Activated CD4-positive, alpha-beta T cell treated with anti-CD3 and anti-CD28 coated beads for 36 hours (primary cell): ENCODE data around the gene TMCO2. TPM values are rescaled to one million over a fixed set of nuclear protein-coding genes. Genes with fewer than 3 reads are reported as not detected.
A peak's percentile ranks its signal among the peaks of the same experiment; 100 is the strongest.
"Not testable (repeated sequence)": the region's sequence is repeated elsewhere in the genome, so short reads cannot be mapped to it uniquely, and the experiment has no call there.

ENCODE experiments used
- ATAC-seq: fragments of 200-7000 bp; cut with Tn5 transposase; one replicate; pipeline ENCODE4 v1.10.0; 2021; ENCODE audit warnings: mild to moderate bottlenecking, moderate library complexity
- CTCF ChIA-PET: fragments of 350-600 bp; sonication (Branson Sonifier 250); formaldehyde crosslinking; loops from one replicate; lab custom pipeline; 2021; ENCODE audit warnings: antibody characterized with exemption; lab: Charles Lee
- POLR2A ChIA-PET: fragments of 350-600 bp; sonication (Branson Sonifier 250); formaldehyde crosslinking; loops from one replicate; lab custom pipeline; 2021; ENCODE audit warnings: antibody characterized with exemption, inconsistent platforms; lab: Charles Lee
- DNase-seq: peaks from one replicate; pipeline ENCODE4 v3.0.0-alpha.2; 2020
- H3K27ac Mint-ChIP-seq: one replicate; pipeline ENCODE4 v1.8.0; 2021; ENCODE audit warnings: mixed read lengths
- H3K27me3 Mint-ChIP-seq: one replicate; pipeline ENCODE4 v1.8.0; 2021; ENCODE audit warnings: mixed read lengths
- H3K36me3 Mint-ChIP-seq: one replicate; pipeline ENCODE4 v1.8.0; 2021; ENCODE audit warnings: low read depth, mixed read lengths
- H3K4me1 Mint-ChIP-seq: one replicate; pipeline ENCODE4 v1.8.0; 2021; ENCODE audit warnings: mixed read lengths
- H3K4me3 Mint-ChIP-seq: one replicate; pipeline ENCODE4 v1.8.0; 2021; ENCODE audit warnings: mild to moderate bottlenecking, moderate library complexity, mixed read lengths
- H3K9me3 Mint-ChIP-seq: one replicate; pipeline ENCODE4 v1.8.0; 2021; ENCODE audit warnings: low read depth, mixed read lengths
- intact Hi-C, 2 experiments: fragments of 100-400 bp; cut with DNase I in 1 of 2; cut with micrococcal nuclease in 1 of 2; formaldehyde crosslinking; loops; one replicate each; pipeline versions ENCODE4 v1.14.2 to v1.15.1; 2022 to 2024; cut with DNase I, micrococcal nuclease
- total RNA-seq, 2 experiments: library from RNA; stranded (reverse); gene quantifications; one replicate each; pipeline ENCODE4 v1.2.3, GENCODE V29; 2021

TMCO2 gene
- total RNA-seq, result not detected

DNA sequence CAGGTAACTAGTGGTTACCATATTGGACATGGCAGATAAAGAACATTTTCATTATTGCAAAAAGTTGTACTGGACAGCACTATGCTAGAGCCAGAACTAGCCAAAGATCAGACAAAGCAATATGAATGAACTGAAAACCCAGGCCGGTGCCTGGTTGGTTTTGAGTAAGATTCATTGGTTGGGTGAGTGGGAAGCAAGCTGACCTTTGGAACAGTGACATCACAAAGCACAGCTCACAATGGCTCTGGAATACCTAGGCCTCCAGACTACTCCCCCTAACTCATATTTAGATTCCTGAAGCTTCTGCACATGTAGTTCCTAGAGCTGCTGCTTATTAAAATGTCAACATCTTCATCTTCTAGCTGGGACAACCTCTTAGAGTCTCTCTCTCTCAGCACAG lies at the start of gene TMCO2:
TSS of gene TMCO2 (plus strand) at position 283 of the 400 bp plus-strand sequence. CDS start at position 340, 57 bp downstream.
- DNase-seq, result no peak
- POLR2A ChIA-PET, result interaction anchor here (0.7 kb wide), 1 partner anchor 86 kb away, joined by 4 read pairs; no protein-coding TSS in a partner anchor
- intact Hi-C loops, result no loop called here
- Mint-ChIP-seq H3K36me3 (no peaks in the 10 kb centered on the region), H3K9me3 (no peaks in the 10 kb centered on the region), H3K4me1 (peaks cover 17% of the 10 kb centered on the region), H3K27me3 (peaks cover 3% of the 10 kb centered on the region), H3K27ac (no peak within 1 kb of the TSS), H3K4me3 (no peak within 1 kb of the TSS)
- ATAC-seq, result no peak
- CTCF ChIA-PET, result interaction anchor here (1.2 kb wide), 1 partner anchor 33 kb away, joined by 3 read pairs; no protein-coding TSS in a partner anchor

DNA sequence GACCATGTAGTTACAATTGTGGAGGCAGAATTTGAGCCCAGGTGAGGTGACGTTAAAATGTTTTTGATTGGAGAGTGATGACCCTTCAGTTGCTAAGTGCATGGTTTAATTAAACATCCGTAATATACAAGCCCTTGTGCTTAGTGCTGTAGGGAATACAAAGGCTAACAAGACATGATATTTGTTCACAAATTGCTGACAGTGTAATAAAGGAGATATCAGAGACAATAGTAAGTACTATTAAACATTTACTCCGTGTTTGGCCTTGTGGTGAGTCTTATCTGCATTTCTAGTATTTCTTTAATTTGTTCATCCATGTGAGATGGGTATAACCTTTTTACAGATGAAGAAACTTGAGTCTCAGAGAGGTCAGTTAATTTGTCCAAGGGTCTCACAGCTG lies 48.6 kb upstream of the TMCO2 start:
- intact Hi-C loops, result no loop called here
- Mint-ChIP-seq H3K4me3 (no peak overlapping the region), H3K4me1 (peaks cover 2% of the 10 kb centered on the region), H3K9me3 (no peaks in the 10 kb centered on the region), H3K36me3 (peaks cover 26% of the 10 kb centered on the region), H3K27me3 (no peaks in the 10 kb centered on the region), H3K27ac (no peak overlapping the region)
- ChIA-PET CTCF (interaction anchor here (1.2 to 2.3 kb wide), 3 partner anchors 16 to 46 kb away, joined by 3 to 6 read pairs (median 6); no protein-coding TSS in a partner anchor), POLR2A (interaction anchor here (0.7 kb wide), 1 partner anchor 479 kb away, joined by 3 read pairs; no protein-coding TSS in a partner anchor)
- DNase-seq (no peak), ATAC-seq (no peak)

DNA sequence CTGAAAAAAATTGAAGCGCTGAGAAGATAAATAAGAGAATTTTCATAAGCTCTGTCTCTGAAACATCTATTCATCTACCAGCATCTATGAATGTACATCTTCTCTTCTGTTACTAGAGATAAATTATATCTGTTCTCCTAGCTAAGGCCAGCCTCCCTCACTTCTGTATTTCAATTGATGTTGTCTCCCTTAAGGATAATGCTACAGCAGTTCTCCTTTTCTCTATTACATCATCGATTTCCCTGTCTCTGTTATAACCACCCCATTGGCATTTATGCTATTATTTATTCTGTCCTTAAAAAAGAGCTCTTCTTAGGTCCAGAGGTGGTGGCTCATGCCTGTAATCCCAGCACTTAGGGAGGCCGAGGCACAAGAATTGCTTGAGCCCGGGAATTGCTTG lies 42.9 kb upstream of the TMCO2 start:
- H3K27ac Mint-ChIP-seq, result no peak overlapping the region
- H3K4me3 Mint-ChIP-seq, result no peak overlapping the region
- no peaks in the 10 kb centered on the region for H3K27me3 Mint-ChIP-seq
- CTCF ChIA-PET, result interaction anchor here (1.0 kb wide), 1 partner anchor 61 kb away, joined by 4 read pairs; no protein-coding TSS in a partner anchor
- intact Hi-C loops, result no loop called here
- H3K4me1 Mint-ChIP-seq, result peaks cover 6% of the 10 kb centered on the region
- no peaks in the 10 kb centered on the region for H3K9me3 Mint-ChIP-seq
- DNase-seq (no peak), ATAC-seq (no peak)
- POLR2A ChIA-PET, result no interaction called here
- peaks cover 38% of the 10 kb centered on the region for H3K36me3 Mint-ChIP-seq

DNA sequence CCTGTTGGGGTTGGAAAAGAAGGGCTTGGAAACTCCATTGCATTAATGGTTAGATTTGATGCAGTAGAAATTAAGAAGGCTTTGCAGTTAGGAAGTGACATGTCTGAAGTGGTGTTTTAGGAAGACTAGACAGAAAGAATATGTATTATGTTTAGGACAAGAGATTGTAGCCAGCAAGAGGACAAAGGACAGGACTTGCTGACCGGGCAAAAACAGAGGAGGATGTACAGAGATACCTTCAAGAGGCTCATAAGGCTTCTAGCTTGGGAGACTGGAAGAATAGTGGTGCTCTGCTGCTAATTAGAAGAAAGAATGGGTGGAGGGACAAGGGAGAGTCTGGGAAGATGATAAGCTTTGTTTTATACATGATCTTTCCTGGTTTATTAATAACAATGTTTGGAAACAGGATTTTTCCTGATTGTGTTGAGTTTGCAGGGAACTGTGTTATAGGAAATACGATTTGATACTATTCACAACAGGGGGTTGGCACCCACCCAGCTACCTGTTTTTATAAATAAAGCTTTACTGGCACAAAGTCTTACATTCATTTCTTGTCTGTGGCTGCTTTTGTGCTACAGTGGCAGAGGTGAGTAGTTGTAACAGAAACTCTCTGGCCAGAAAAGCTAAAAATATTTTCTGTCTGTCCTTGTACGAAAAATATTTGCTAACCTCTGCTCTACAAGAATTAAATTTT lies 37.1 kb upstream of the TMCO2 start:
- CTCF ChIA-PET, result interaction anchor here (0.8 to 1.6 kb wide), 4 partner anchors 15 to 104 kb away, joined by 4 to 7 read pairs (median 4); no protein-coding TSS in a partner anchor
- Mint-ChIP-seq H3K9me3 (no peaks in the 10 kb centered on the region), H3K4me3 (no peak overlapping the region), H3K27me3 (no peaks in the 10 kb centered on the region), H3K27ac (no peak overlapping the region), H3K4me1 (peaks cover 10% of the 10 kb centered on the region), H3K36me3 (peaks cover 35% of the 10 kb centered on the region)
- POLR2A ChIA-PET, result no interaction called here
- intact Hi-C loops, result no loop called here
- no peak for DNase-seq
- ATAC-seq, result no peak

DNA sequence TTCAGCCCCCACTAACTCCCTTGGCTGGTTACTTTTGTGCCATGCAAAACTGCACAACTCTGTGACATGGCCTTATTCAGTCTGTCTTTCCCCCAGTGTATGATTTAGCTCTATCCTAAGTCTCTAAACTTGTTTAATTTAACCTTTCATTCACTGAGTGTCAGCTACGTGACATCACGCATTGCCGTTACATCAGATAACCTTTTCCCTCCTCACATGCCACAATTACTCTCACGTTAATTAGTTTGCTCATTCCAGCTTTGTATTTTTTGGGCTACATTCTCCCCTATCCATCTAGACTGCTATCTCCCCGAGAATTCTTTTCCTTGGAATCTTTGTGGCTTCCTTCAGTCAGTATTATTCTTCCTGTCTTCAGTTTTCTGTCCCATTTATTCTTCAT lies 29.4 kb upstream of the TMCO2 start:
- no peak for ATAC-seq
- H3K4me3 Mint-ChIP-seq, result no peak overlapping the region
- H3K27ac Mint-ChIP-seq, result peak overlapping the region; percentile 61
- H3K27me3 Mint-ChIP-seq, result no peaks in the 10 kb centered on the region
- H3K9me3 Mint-ChIP-seq, result no peaks in the 10 kb centered on the region
- ChIA-PET POLR2A (no interaction called here), CTCF (interaction anchor here (2.1 kb wide), 1 partner anchor 65 kb away, joined by 5 read pairs; no protein-coding TSS in a partner anchor)
- no peak for DNase-seq
- H3K4me1 Mint-ChIP-seq, result peaks cover 39% of the 10 kb centered on the region
- peaks cover 24% of the 10 kb centered on the region for H3K36me3 Mint-ChIP-seq
- intact Hi-C loops, result no loop called here

- peaks cover 21% of the 10 kb centered on the region for H3K36me3 Mint-ChIP-seq
- intact Hi-C loops, result loop anchor here in 1 of 2 experiments (5.0 kb wide), 1 partner anchor 41 kb away; no protein-coding TSS in a partner anchor
- not testable (repeated sequence) for H3K4me3 Mint-ChIP-seq, ATAC-seq, H3K9me3 Mint-ChIP-seq, H3K27ac Mint-ChIP-seq, DNase-seq, H3K27me3 Mint-ChIP-seq
- ChIA-PET CTCF (interaction anchor here (0.5 to 0.6 kb wide), 3 partner anchors 51 to 62 kb away, joined by 3 to 4 read pairs (median 3); no protein-coding TSS in a partner anchor), POLR2A (interaction anchor here (0.6 to 0.7 kb wide), 2 partner anchors 20 to 47 kb away, joined by 3 to 8 read pairs; no protein-coding TSS in a partner anchor)
- H3K4me1 Mint-ChIP-seq, result peaks cover 33% of the 10 kb centered on the region
These were observed 26.2 kb upstream of the TMCO2 start for GRCh38 chr1:40221471-40221905.

GRCh38 chr1:40221977-40222772 lies 25.6 kb upstream of the TMCO2 start:
- no peaks in the 10 kb centered on the region for H3K27me3 Mint-ChIP-seq
- DNase-seq (no peak), ATAC-seq (no peak)
- ChIA-PET POLR2A (interaction anchor here (0.6 kb wide), 1 partner anchor 19 kb away, joined by 8 read pairs; no protein-coding TSS in a partner anchor), CTCF (interaction anchor here (0.5 to 1.5 kb wide), 5 partner anchors 20 to 72 kb away, joined by 3 to 5 read pairs (median 3); no protein-coding TSS in a partner anchor)
- intact Hi-C loops, result loop anchor here in 1 of 2 experiments (5.0 kb wide), 1 partner anchor 40 kb away; no protein-coding TSS in a partner anchor
- no peak overlapping the region for H3K27ac Mint-ChIP-seq
- peaks cover 20% of the 10 kb centered on the region for H3K36me3 Mint-ChIP-seq
- no peaks in the 10 kb centered on the region for H3K9me3 Mint-ChIP-seq
- H3K4me3 Mint-ChIP-seq, result no peak overlapping the region
- H3K4me1 Mint-ChIP-seq, result peaks cover 27% of the 10 kb centered on the region

DNA sequence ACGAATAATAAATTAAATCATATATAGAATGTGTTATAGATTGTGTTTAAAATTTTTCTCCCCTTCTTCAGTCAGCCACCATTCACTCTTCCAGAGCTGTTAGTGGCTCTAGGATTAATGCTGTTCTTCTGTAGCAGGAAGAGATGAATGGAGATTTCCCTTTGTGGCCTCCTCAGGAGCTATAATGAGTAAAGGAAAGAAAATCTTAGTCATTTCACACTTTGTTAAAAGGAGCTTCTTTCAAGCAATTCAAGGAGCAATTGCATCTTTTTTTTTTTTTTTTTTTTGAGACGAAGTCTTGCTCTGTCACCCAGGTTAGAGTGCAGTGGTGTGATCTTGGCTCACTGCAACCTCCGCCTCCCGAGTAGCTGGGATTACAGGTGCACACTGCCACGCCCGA lies 23.7 kb upstream of the TMCO2 start:
- Mint-ChIP-seq H3K4me3 (no peak overlapping the region), H3K36me3 (peaks cover 20% of the 10 kb centered on the region), H3K4me1 (peaks cover 23% of the 10 kb centered on the region), H3K27me3 (no peaks in the 10 kb centered on the region), H3K9me3 (no peaks in the 10 kb centered on the region), H3K27ac (no peak overlapping the region)
- CTCF ChIA-PET, result interaction anchor here (0.6 to 2.6 kb wide), 8 partner anchors 13 to 372 kb away, joined by 3 to 9 read pairs (median 3); no protein-coding TSS in a partner anchor
- DNase-seq (peak; percentile 45), ATAC-seq (peak; percentile 88)
- intact Hi-C loops, result loop anchor here (1.0 to 5.0 kb wide), 3 partner anchors 17 to 40 kb away; no protein-coding TSS in a partner anchor
- POLR2A ChIA-PET, result interaction anchor here (0.6 kb wide), 3 partner anchors 35 to 379 kb away, joined by 4 to 6 read pairs (median 6); no protein-coding TSS in a partner anchor

GRCh38 chr1:40226192-40226591 lies 21.5 kb upstream of the TMCO2 start:
- Mint-ChIP-seq H3K36me3 (peaks cover 32% of the 10 kb centered on the region), H3K4me1 (peaks cover 25% of the 10 kb centered on the region), H3K27ac (peak overlapping the region; percentile 24), H3K9me3 (no peaks in the 10 kb centered on the region), H3K4me3 (no peak overlapping the region), H3K27me3 (no peaks in the 10 kb centered on the region)
- ATAC-seq (no peak), DNase-seq (no peak)
- CTCF ChIA-PET, result interaction anchor here (0.6 to 2.6 kb wide), 6 partner anchors 10 to 253 kb away, joined by 3 to 9 read pairs (median 3); no protein-coding TSS in a partner anchor
- intact Hi-C loops, result loop anchor here in 1 of 2 experiments (2.0 kb wide), 1 partner anchor 31 kb away; no protein-coding TSS in a partner anchor
- POLR2A ChIA-PET, result no interaction called here

- Mint-ChIP-seq H3K9me3 (no peaks in the 10 kb centered on the region), H3K4me1 (peaks cover 30% of the 10 kb centered on the region), H3K27me3 (no peaks in the 10 kb centered on the region), H3K36me3 (peaks cover 67% of the 10 kb centered on the region), H3K4me3 (no peak overlapping the region), H3K27ac (peak overlapping the region; percentile 19)
- intact Hi-C loops, result no loop called here
- DNase-seq, result peak; percentile 83
- ChIA-PET POLR2A (interaction anchor here (0.6 to 0.7 kb wide), 3 partner anchors 116 to 280 kb away, joined by 3 to 8 read pairs (median 3); no protein-coding TSS in a partner anchor), CTCF (interaction anchor here (0.9 to 1.5 kb wide), 2 partner anchors 9 to 51 kb away, joined by 3 to 10 read pairs; no protein-coding TSS in a partner anchor)
- peak; percentile 89 for ATAC-seq
These were observed 15.3 kb upstream of the TMCO2 start for GRCh38 chr1:40232444-40232843.
